Upper lobe of left lung (tissue), 4 donors: ENCODE results near the gene STIM2.

Experiments
- CTCF ChIP-seq, 6 experiments: fragments of 450-650 bp in 4 of 6; fragments of 200-600 bp in 2 of 6; sonication (generic) in 2 of 6; IDR thresholded peaks; one replicate each; pipeline ENCODE4 v1.5.1; 2016 to 2019; ENCODE audit warnings: antibody characterized with exemption in 6 of 6
- POLR2A ChIP-seq, 4 donors: fragments of 450-650 bp; IDR thresholded peaks; one replicate each; pipeline ENCODE4 v1.5.1; 2016 to 2017; ENCODE audit warnings: antibody characterized with exemption in 4 of 4, mild to moderate bottlenecking in 2 of 4

- no peak for TF ChIP-seq CTCF (IDR thresholded peaks at IDR 0.05)
- TF ChIP-seq POLR2A (IDR thresholded peaks at IDR 0.05): no peak
Measured at GRCh38 chr4:26812049-26812714, 48.5 kb upstream of the STIM2 start.
